Central memory CD8-positive, alpha-beta T cell (primary cell): ENCODE measurements around the gene ADAMTSL2.

Experiments used
- ATAC-seq: fragments of 150-1000 bp; cut with Tn5 transposase; replicated peaks from 2 replicates; pipeline ENCODE4 v1.10.0; 2022; ENCODE audit warnings: mild to moderate bottlenecking, moderate FRiP score, moderate number of reproducible peaks; ENCODE audit not compliant: poor library complexity, severe bottlenecking; ENCODE audit errors: extremely low read depth
- DNase-seq, 2 donors: peaks; one replicate each; pipeline ENCODE4 v3.0.0; 2021; ENCODE audit warnings: low spot score in 2 of 2
- H3K27ac Mint-ChIP-seq: one replicate; pipeline ENCODE4 v1.8.0; 2022; ENCODE audit warnings: low read depth, mild to moderate bottlenecking, moderate library complexity, mixed read lengths
- H3K27me3 Mint-ChIP-seq: one replicate; pipeline ENCODE4 v1.8.0; 2022; ENCODE audit warnings: mixed read lengths
- H3K36me3 Mint-ChIP-seq: one replicate; pipeline ENCODE4 v1.8.0; 2022; ENCODE audit warnings: mild to moderate bottlenecking, moderate library complexity, mixed read lengths; ENCODE audit not compliant: insufficient read depth
- H3K4me1 Mint-ChIP-seq: one replicate; pipeline ENCODE4 v1.8.0; 2022; ENCODE audit warnings: mixed read lengths
- H3K4me3 Mint-ChIP-seq: one replicate; pipeline ENCODE4 v1.8.0; 2022; ENCODE audit warnings: mild to moderate bottlenecking, moderate library complexity, mixed read lengths
- H3K9me3 Mint-ChIP-seq: one replicate; pipeline ENCODE4 v1.8.0; 2022; ENCODE audit warnings: mixed read lengths

ADAMTSL2 gene

DNA sequence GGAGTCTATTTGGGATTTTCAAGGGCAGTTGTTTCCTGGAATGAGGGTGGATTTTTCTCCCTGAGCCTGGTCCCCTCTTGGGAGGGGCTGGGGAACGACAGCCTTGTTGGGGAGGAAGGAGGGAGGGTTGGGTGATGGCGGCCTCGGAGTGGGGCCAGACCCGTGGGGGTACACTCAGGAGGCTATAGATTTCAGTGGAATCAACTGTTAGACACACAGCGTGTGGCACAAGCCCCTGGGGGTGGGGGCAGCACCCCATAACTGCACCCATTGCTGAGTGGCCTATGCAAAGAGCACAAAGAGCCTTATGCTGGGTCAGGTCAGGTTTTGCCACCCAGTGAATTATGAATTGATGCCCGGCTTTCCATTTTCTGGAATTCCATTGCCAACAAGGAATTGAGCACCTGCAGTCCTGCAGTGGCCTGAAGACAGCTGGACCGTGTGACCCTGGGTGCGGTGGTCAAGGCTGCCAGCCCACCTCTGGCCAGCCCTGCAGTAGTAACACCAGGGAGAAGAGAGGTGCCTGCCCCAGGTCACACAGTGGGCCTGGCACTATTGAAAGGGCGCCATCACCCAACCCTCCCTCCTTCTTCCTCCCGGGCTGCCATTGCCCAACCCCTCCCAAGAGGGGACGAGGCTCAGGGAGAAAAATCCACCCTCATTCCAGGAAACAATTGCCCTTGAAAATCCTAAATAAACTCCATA, 18.1 kb upstream of the ADAMTSL2 start:
- Mint-ChIP-seq H3K4me3 (no peak overlapping the region), H3K4me1 (no peaks in the 10 kb centered on the region), H3K36me3 (no peaks in the 10 kb centered on the region), H3K9me3 (no peaks in the 10 kb centered on the region), H3K27ac (no peak overlapping the region), H3K27me3 (peaks cover 12% of the 10 kb centered on the region)
- ATAC-seq (no peak), DNase-seq (no peak)

- peaks cover 12% of the 10 kb centered on the region for H3K27me3 Mint-ChIP-seq
- no peak for DNase-seq
Observed at GRCh38 chr9:133516961-133517350, 17.5 kb upstream of the ADAMTSL2 start.

DNA sequence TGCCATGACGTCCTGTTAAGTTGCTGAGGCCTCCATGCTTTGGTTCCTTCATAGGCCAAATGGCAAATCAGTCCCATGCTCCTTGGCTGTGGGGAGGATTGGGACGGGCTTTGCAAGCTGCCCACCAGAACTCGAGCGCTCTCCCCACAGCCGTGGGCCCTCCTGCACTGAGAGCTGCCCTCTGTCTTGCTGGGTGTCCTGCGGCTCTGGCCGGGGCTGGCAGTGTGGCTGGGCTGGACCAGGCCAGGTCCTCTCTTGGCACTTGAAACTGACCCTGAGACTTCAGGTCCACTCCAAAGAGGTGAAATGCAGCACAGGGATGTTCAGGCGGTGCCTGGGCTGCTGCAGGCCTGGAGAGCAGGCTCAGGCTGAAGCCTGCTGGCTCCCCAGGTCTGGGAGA, 16.8 kb upstream of the ADAMTSL2 start:
- ATAC-seq (no peak), DNase-seq (no peak)
- no peak overlapping the region for H3K4me3 Mint-ChIP-seq
- peaks cover 12% of the 10 kb centered on the region for H3K27me3 Mint-ChIP-seq
- H3K9me3 Mint-ChIP-seq: no peaks in the 10 kb centered on the region
- H3K27ac Mint-ChIP-seq: no peak overlapping the region
- H3K36me3 Mint-ChIP-seq: no peaks in the 10 kb centered on the region
- H3K4me1 Mint-ChIP-seq: no peaks in the 10 kb centered on the region

More at GRCh38 chr9:133516961-133517350, 17.5 kb upstream of the ADAMTSL2 start:
- Mint-ChIP-seq H3K4me1 (no peaks in the 10 kb centered on the region), H3K27ac (no peak overlapping the region), H3K4me3 (no peak overlapping the region), H3K36me3 (no peaks in the 10 kb centered on the region), H3K9me3 (no peaks in the 10 kb centered on the region)
- no peak for ATAC-seq

GRCh38 chr9:133518200-133518599, 16.3 kb upstream of the ADAMTSL2 start:
- H3K4me1 Mint-ChIP-seq: no peaks in the 10 kb centered on the region
- peaks cover 12% of the 10 kb centered on the region for H3K27me3 Mint-ChIP-seq
- no peaks in the 10 kb centered on the region for H3K9me3 Mint-ChIP-seq
- no peak for DNase-seq
- ATAC-seq: no peak
- no peak overlapping the region for H3K27ac Mint-ChIP-seq
- no peak overlapping the region for H3K4me3 Mint-ChIP-seq
- H3K36me3 Mint-ChIP-seq: no peaks in the 10 kb centered on the region

DNA sequence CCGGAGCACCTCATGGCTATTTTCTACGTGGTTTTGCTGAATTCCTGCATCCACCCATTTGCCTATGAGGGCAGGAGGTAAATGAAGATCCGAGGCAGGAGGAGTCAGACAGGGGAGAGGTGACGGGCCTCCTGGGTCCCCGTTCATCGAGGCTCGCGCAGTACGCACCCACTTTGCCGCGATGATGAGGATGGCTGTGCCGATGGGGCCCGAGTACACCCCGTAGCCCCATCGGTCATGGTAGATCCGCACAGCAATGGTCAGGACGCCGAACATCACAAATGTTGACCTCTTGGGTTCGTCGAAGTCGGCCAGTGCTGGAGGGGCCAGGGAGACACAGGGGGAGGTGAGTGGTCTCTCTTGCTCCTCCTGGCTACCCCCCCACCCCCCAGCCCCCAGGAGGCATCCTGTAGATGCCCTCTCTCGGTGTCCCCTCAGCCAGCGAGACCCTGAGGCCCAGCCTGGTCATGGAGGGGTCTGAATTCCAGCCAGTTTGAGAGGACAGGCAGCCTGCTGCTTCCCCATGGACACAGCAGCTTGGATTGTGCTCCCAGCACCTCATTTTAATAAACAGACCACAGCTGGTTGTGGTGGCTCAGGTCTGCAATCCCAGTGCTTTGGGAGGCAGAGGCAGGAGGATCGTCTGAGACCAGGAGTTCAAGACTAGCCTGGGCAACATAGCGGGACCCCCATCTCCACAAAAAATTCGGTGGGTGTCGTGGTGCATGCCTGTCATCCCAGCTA, 15.6 kb upstream of the ADAMTSL2 start:
- Mint-ChIP-seq H3K9me3 (no peaks in the 10 kb centered on the region), H3K27ac (no peak overlapping the region), H3K4me1 (no peaks in the 10 kb centered on the region), H3K36me3 (peaks cover 1% of the 10 kb centered on the region), H3K27me3 (peaks cover 12% of the 10 kb centered on the region), H3K4me3 (no peak overlapping the region)
- DNase-seq (no peak), ATAC-seq (no peak)

- no peak overlapping the region for H3K27ac Mint-ChIP-seq
- H3K36me3 Mint-ChIP-seq: peaks cover 1% of the 10 kb centered on the region
- no peak overlapping the region for H3K4me3 Mint-ChIP-seq
Observed at GRCh38 chr9:133519693-133520092, 14.8 kb upstream of the ADAMTSL2 start.

GRCh38 chr9:133520121-133520835, 14.2 kb upstream of the ADAMTSL2 start:
- Mint-ChIP-seq H3K4me1 (no peaks in the 10 kb centered on the region), H3K36me3 (peaks cover 1% of the 10 kb centered on the region), H3K27ac (no peak overlapping the region), H3K9me3 (no peaks in the 10 kb centered on the region), H3K27me3 (peaks cover 12% of the 10 kb centered on the region), H3K4me3 (no peak overlapping the region)
- ATAC-seq (no peak), DNase-seq (no peak)

More at GRCh38 chr9:133519693-133520092, 14.8 kb upstream of the ADAMTSL2 start:
- ATAC-seq (no peak), DNase-seq (no peak)
- Mint-ChIP-seq H3K27me3 (peaks cover 12% of the 10 kb centered on the region), H3K4me1 (no peaks in the 10 kb centered on the region), H3K9me3 (no peaks in the 10 kb centered on the region)

- DNase-seq (no peak), ATAC-seq (no peak)
- Mint-ChIP-seq H3K9me3 (no peaks in the 10 kb centered on the region), H3K4me3 (no peak overlapping the region), H3K4me1 (no peaks in the 10 kb centered on the region), H3K27me3 (peaks cover 17% of the 10 kb centered on the region), H3K36me3 (peaks cover 1% of the 10 kb centered on the region), H3K27ac (no peak overlapping the region)
Observed at GRCh38 chr9:133521122-133522072, 13.1 kb upstream of the ADAMTSL2 start.

DNA sequence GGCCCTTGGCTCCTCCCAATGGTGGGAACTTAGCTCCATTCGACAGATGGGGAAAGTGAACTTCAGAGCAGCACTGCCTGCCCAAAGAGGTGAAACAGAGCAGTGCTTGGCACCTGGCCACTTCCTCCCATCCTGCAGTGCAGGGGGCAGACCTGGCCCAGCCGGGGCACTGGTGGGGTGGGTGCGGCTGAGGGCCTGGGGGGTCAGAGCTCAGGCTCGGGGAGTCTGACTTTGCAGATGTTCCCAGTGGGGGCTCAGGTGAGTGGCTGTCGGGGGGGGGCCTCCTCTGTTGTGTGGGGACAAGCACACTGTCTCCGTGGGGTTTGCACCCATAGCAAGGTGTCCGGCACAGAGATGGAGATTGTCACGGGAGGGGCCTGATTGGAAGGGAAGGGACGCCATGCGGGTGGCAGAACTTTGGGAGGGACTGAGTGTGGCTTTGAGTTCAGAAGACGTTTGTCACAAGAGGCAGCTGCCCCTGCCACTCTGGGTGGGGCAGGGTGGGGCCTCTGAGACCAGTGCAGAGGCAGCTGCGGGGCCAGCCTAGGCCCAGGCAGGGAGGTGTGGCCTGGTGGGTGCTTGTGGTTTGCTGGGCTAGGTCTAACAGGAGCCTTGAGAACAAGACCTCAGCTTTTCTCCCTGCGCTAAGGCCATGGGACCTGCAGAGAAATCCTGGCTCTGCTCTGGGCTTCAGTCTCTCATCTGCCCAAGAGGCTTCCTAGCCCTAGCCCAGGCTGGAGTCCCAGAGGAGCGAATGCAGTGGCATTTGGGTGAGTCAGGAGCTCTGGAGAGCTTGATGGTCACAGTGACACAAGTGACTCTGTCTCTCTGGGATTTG, 12.2 kb upstream of the ADAMTSL2 start:
- ATAC-seq (no peak), DNase-seq (no peak)
- Mint-ChIP-seq H3K4me1 (no peaks in the 10 kb centered on the region), H3K9me3 (no peaks in the 10 kb centered on the region), H3K27ac (no peak overlapping the region), H3K4me3 (no peak overlapping the region), H3K27me3 (peaks cover 26% of the 10 kb centered on the region), H3K36me3 (peaks cover 1% of the 10 kb centered on the region)

DNA sequence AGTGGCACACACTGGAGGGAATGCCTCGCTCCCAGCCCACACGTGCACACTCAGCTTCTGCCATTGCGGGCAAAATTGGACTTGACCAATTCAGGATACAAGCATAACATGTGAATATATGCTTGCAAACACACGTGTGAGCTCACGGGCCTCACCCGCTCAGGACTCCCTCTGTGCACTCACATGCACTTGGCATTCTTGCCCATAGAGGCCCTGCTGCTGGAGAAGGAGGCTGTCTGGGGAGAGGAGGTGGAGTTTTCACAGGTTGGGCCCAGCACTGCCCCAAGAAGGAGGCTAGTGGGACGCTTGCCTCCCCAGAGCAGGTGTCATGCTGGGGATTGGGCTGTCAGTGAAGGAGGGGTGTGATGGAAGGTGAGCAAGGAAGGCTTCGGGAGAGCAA, 11.4 kb upstream of the ADAMTSL2 start:
- Mint-ChIP-seq H3K36me3 (peaks cover 1% of the 10 kb centered on the region), H3K4me3 (no peak overlapping the region), H3K9me3 (no peaks in the 10 kb centered on the region), H3K27ac (no peak overlapping the region), H3K27me3 (peaks cover 32% of the 10 kb centered on the region), H3K4me1 (no peaks in the 10 kb centered on the region)
- ATAC-seq: no peak
- DNase-seq: no peak

DNA sequence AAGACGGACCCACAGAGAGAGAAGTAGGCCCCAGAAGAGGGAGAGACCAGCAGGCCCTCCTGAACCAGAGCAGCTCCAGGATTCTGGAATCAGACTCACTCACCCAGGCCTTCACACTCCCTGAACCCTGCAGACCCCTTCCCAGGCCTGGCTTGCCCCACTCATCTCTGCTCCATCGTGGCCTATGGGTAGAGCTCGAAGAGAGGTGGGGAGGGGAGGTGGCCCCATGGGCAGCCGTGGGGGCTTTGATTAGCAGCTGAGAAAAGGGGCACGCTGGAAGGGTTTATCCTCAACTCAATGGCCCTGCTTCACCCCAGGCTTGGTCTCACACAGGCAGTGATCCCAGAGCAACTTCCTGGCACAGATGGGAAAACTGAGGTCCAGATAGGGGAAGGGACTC, 10.4 kb upstream of the ADAMTSL2 start:
- no peaks in the 10 kb centered on the region for H3K4me1 Mint-ChIP-seq
- no peak overlapping the region for H3K27ac Mint-ChIP-seq
- H3K4me3 Mint-ChIP-seq: no peak overlapping the region
- H3K27me3 Mint-ChIP-seq: peaks cover 33% of the 10 kb centered on the region
- H3K9me3 Mint-ChIP-seq: no peaks in the 10 kb centered on the region
- ATAC-seq (no peak), DNase-seq (no peak)
- peaks cover 1% of the 10 kb centered on the region for H3K36me3 Mint-ChIP-seq
